H1 (cell line): ENCODE data around the gene FOXP2. TPM values are rescaled to one million over a fixed set of nuclear protein-coding genes. Genes with fewer than 3 reads are reported as not detected.
"Not testable (repeated sequence)": the region's sequence is repeated elsewhere in the genome, so short reads cannot be mapped to it uniquely, and the experiment has no call there.

Source experiments
- CTCF ChIA-PET: fragments of 300-600 bp; sonication (Branson Sonifier 250); formaldehyde crosslinking; loops from one replicate; lab custom pipeline; 2021; ENCODE audit not compliant: partially characterized antibody; lab: Charles Lee
- POLR2A ChIA-PET: fragments of 300-600 bp; sonication (Branson Sonifier 250); formaldehyde crosslinking; loops from one replicate; lab custom pipeline; 2021; ENCODE audit warnings: inconsistent platforms; ENCODE audit not compliant: partially characterized antibody; lab: Charles Lee
- DNase-seq, 2 experiments: peaks; one replicate each; pipeline versions ENCODE4 v3.0.0 to v3.0.0-alpha.2; 2010 to 2022; ENCODE audit warnings: low spot score in 2 of 2, low read depth in 1 of 2, mixed read lengths in 1 of 2
- FAIRE-seq: peaks from 2 replicates; lab custom pipeline; 2011; peaks lifted over from hg19 to GRCh38; lab: Jason Lieb, UNC
- H2AFZ ChIP-seq: 2 replicates; pipeline ENCODE4 v1.8.1; 2012; ENCODE audit warnings: low read length, inconsistent platforms
- H2AK5ac ChIP-seq: 2 replicates; pipeline ENCODE4 v1.6.1; 2013; ENCODE audit warnings: low read depth, low read length
- H2BK120ac ChIP-seq: replicated peaks from 2 replicates; pipeline ENCODE3; 2013; ENCODE audit warnings: low read depth, low read length, inconsistent platforms
- H2BK12ac ChIP-seq: 2 replicates; pipeline ENCODE4 v1.6.1; 2013; ENCODE audit warnings: low read depth, low read length
- H2BK15ac ChIP-seq: 2 replicates; pipeline ENCODE4 v1.6.1; 2013; ENCODE audit warnings: low read length
- H2BK20ac ChIP-seq: 2 replicates; pipeline ENCODE4 v1.6.1; 2013; ENCODE audit warnings: low read length
- H2BK5ac ChIP-seq: 2 replicates; pipeline ENCODE4 v1.6.1; 2013; ENCODE audit warnings: low read depth, low read length
- H3K14ac ChIP-seq: 2 replicates; pipeline ENCODE4 v1.6.1; 2013; ENCODE audit warnings: inconsistent platforms; ENCODE audit not compliant: insufficient read length
- H3K18ac ChIP-seq: 2 replicates; pipeline ENCODE4 v1.6.1; 2013; ENCODE audit warnings: low read length; ENCODE audit errors: extremely low read depth
- H3K23ac ChIP-seq: 2 replicates; pipeline ENCODE4 v1.6.1; 2013; ENCODE audit warnings: inconsistent platforms; ENCODE audit not compliant: insufficient read length
- H3K23me2 ChIP-seq: 2 replicates; pipeline ENCODE4 v1.6.1; 2013; ENCODE audit warnings: low read depth, low read length
- H3K27ac ChIP-seq: 2 replicates; pipeline ENCODE4 v1.6.1; 2011; ENCODE audit warnings: low read depth, low read length, inconsistent platforms
- H3K27me3 ChIP-seq, 4 experiments: replicated peaks in 1 of 4; 1 replicate in 1 of 4; 2 replicates in 3 of 4; pipeline versions ENCODE4 v1.6.1 to v1.8.1; 2011 to 2013; ENCODE audit warnings: low read length in 3 of 4, mild to moderate bottlenecking in 3 of 4, inconsistent platforms in 2 of 4, mixed read lengths in 2 of 4, moderate library complexity in 1 of 4; ENCODE audit not compliant: control insufficient read depth in 3 of 4, insufficient read depth in 3 of 4; ENCODE audit errors: extremely low read depth in 1 of 4
- H3K36me3 ChIP-seq, 4 experiments: 2 replicates each; pipeline versions ENCODE4 v1.6.1 to v1.8.1; 2011 to 2013; ENCODE audit warnings: mild to moderate bottlenecking in 4 of 4, low read length in 3 of 4, moderate library complexity in 2 of 4, control low read depth in 1 of 4, inconsistent platforms in 1 of 4; ENCODE audit not compliant: insufficient read depth in 4 of 4, control insufficient read depth in 2 of 4
- H3K4ac ChIP-seq: replicated peaks from 2 replicates; pipeline ENCODE3; 2013; ENCODE audit warnings: low read length, low read depth, mixed read lengths, inconsistent platforms; ENCODE audit not compliant: insufficient read length
- H3K4me1 ChIP-seq, 4 experiments: replicated peaks in 1 of 4; 1 replicate in 1 of 4; 2 replicates in 3 of 4; pipeline versions ENCODE4 v1.6.1 to v1.8.1; 2011 to 2013; ENCODE audit warnings: low read length in 3 of 4, inconsistent platforms in 2 of 4, mixed read lengths in 1 of 4; ENCODE audit not compliant: insufficient read depth in 4 of 4, control insufficient read depth in 3 of 4
- H3K4me2 ChIP-seq, 2 experiments: 2 replicates each; pipeline versions ENCODE4 v1.6.1 to v1.8.1; 2011 to 2013; ENCODE audit warnings: low read depth in 2 of 2, low read length in 2 of 2, control low read depth in 1 of 2, inconsistent platforms in 1 of 2, mild to moderate bottlenecking in 1 of 2; ENCODE audit not compliant: insufficient read depth in 1 of 2
- H3K4me3 ChIP-seq, 4 experiments: fragments of 200-600, 300-600 bp in 1 of 4; sonication (generic), shearing (Covaris generic), sonication (Bioruptor Twin) in 1 of 4; 2 replicates each; pipeline versions ENCODE4 v1.5.1 to v1.8.1; 2011 to 2016; ENCODE audit warnings: low read length in 4 of 4, low read depth in 3 of 4, control low read depth in 2 of 4, inconsistent platforms in 2 of 4, mild to moderate bottlenecking in 2 of 4, mixed read lengths in 1 of 4, moderate library complexity in 1 of 4; ENCODE audit not compliant: insufficient read depth in 2 of 4; ENCODE audit errors: extremely low read depth in 1 of 4
- H3K56ac ChIP-seq: replicated peaks from 2 replicates; pipeline ENCODE3; 2013; ENCODE audit warnings: low read depth, mild to moderate bottlenecking, mixed read lengths, low read length, inconsistent platforms; ENCODE audit not compliant: insufficient read length
- H3K79me1 ChIP-seq: 2 replicates; pipeline ENCODE4 v1.6.1; 2013; ENCODE audit warnings: low read depth, low read length, control low read depth
- H3K79me2 ChIP-seq, 2 experiments: 2 replicates each; pipeline versions ENCODE4 v1.6.1 to v1.8.1; 2012 to 2013; ENCODE audit warnings: low read length in 2 of 2, mild to moderate bottlenecking in 2 of 2, inconsistent platforms in 1 of 2; ENCODE audit not compliant: insufficient read depth in 2 of 2, control insufficient read depth in 1 of 2
- H3K9ac ChIP-seq, 4 experiments: replicated peaks in 1 of 4; 1 replicate in 1 of 4; 2 replicates in 3 of 4; pipeline versions ENCODE4 v1.6.1 to v1.8.1; 2011 to 2013; ENCODE audit warnings: low read depth in 3 of 4, low read length in 3 of 4, control low read depth in 2 of 4, mild to moderate bottlenecking in 2 of 4, moderate library complexity in 2 of 4, inconsistent platforms in 1 of 4; ENCODE audit errors: extremely low read depth in 1 of 4
- H3K9me3 ChIP-seq, 2 experiments: 2 replicates each; pipeline versions ENCODE4 v1.6.1 to v1.8.1; 2012 to 2013; ENCODE audit warnings: mild to moderate bottlenecking in 2 of 2, moderate library complexity in 2 of 2, control low read depth in 1 of 2, inconsistent platforms in 1 of 2, low read depth in 1 of 2, low read length in 1 of 2, mixed read lengths in 1 of 2; ENCODE audit not compliant: insufficient read depth in 2 of 2
- H4K20me1 ChIP-seq, 2 experiments: replicated peaks in 1 of 2; 2 replicates each; pipeline versions ENCODE3 to v1.8.1; 2011 to 2013; ENCODE audit warnings: inconsistent platforms in 2 of 2, low read length in 2 of 2, mild to moderate bottlenecking in 1 of 2; ENCODE audit not compliant: insufficient read depth in 2 of 2, control insufficient read depth in 1 of 2
- H4K5ac ChIP-seq: 2 replicates; pipeline ENCODE4 v1.6.1; 2013; ENCODE audit warnings: low read length, low read depth, mixed read lengths, inconsistent platforms; ENCODE audit not compliant: insufficient read length
- H4K8ac ChIP-seq: 2 replicates; pipeline ENCODE4 v1.8.0; 2013; ENCODE audit warnings: mild to moderate bottlenecking, moderate library complexity, low read length, inconsistent platforms; ENCODE audit not compliant: insufficient read depth; ENCODE audit errors: extremely low read depth
- H4K91ac ChIP-seq: replicated peaks from 2 replicates; pipeline ENCODE3; 2013; ENCODE audit warnings: low read length, mixed read lengths, inconsistent platforms; ENCODE audit not compliant: insufficient read length
- WGBS, 2 experiments: shearing (Covaris generic) in 1 of 2; methylation state at CpG; one replicate each; pipeline versions ENCODE4 v1.1.6 to v1.1.7; 2013 to 2015; ENCODE audit warnings: low lambda C conversion rate in 2 of 2, mixed read lengths in 2 of 2, inconsistent platforms in 1 of 2, low coverage in 1 of 2, missing lambda C conversion rate in 1 of 2; ENCODE audit not compliant: insufficient replicate concordance in 2 of 2, insufficient coverage in 1 of 2, insufficient read length in 1 of 2; ENCODE audit errors: extremely low coverage in 1 of 2, missing lambda C conversion rate in 1 of 2; 5-methylcytosine and 5-hydroxymethylcytosine counted together
- polyA plus RNA-seq, 7 experiments: library from polyadenylated mRNA; depleted of rRNA in 3 of 7; stranded (reverse) in 5 of 7; unstranded in 2 of 7; fragments of >200 nt in 5 of 7; fragments of 200-250 nt in 2 of 7; gene quantifications; 1 replicate in 5 of 7; 2 replicates in 1 of 7; 4 replicates in 1 of 7; pipeline versions ENCODE4 v1.2.1 to v1.2.3, GENCODE V29; 2011 to 2013; ENCODE audit warnings: missing spikeins in 2 of 7, mixed read lengths in 2 of 7
- total RNA-seq: library from RNA; stranded (reverse); fragmentation: NEBNext Ultra II Directional; extraction: Animal tissue kit (Norgen Biotek cat#: 25700); gene quantifications from 2 replicates; pipeline ENCODE4 v1.2.1, GENCODE V29; 2021

The FOXP2 gene
- total and polyA plus RNA-seq, 2 of the 8 experiments (the other 6 are each of a cell fraction or from before 2014, with no cell fraction given), result 0.09 to 0.43 TPM

GRCh38 chr7:114608822-114609221 lies 194.2 kb downstream of the FOXP2 start:
- H4K8ac ChIP-seq, DNase-seq, H3K4me2 ChIP-seq, H2AFZ ChIP-seq, H3K23me2 ChIP-seq, H3K79me1 ChIP-seq, H2BK120ac ChIP-seq, H3K36me3 ChIP-seq, H2AK5ac ChIP-seq, H3K18ac ChIP-seq, H3K79me2 ChIP-seq, H3K4me1 ChIP-seq, H3K4ac ChIP-seq, H2BK15ac ChIP-seq, H3K27me3 ChIP-seq, H2BK12ac ChIP-seq, H4K20me1 ChIP-seq, H2BK20ac ChIP-seq, H3K4me3 ChIP-seq, H3K27ac ChIP-seq, H3K9me3 ChIP-seq, H4K5ac ChIP-seq, H3K56ac ChIP-seq, H4K91ac ChIP-seq, H3K14ac ChIP-seq, H3K9ac ChIP-seq, H3K23ac ChIP-seq, H2BK5ac ChIP-seq, POLR2A ChIA-PET, FAIRE-seq: not testable (repeated sequence)
- CTCF ChIA-PET, result interaction anchor here (0.9 kb wide), 2 partner anchors 12 to 19 kb away, joined by 3 read pairs; no protein-coding TSS in a partner anchor
- WGBS, 2 experiments, result 91% methylated on average over 10 of the region's 11 CpGs; no CpG with 5 or more reads in 1 of the 2 experiments
